ENCODE results near the gene HMCN2.

- TF ChIP-seq SP1 (IDR thresholded peaks at IDR 0.05) (no peak), CTCF (IDR thresholded peaks at IDR 0.05; ENCODE audit: low read depth, low read length, missing input control) (no peak), YY1 (IDR thresholded peaks at IDR 0.05) (no peak), ZBTB33 (IDR thresholded peaks at IDR 0.05) (no peak), ATF3 (IDR thresholded peaks at IDR 0.05) (no peak), REST (IDR thresholded peaks at IDR 0.05) (no peak), RAD21 (IDR thresholded peaks at IDR 0.05) (no peak), MAX (IDR thresholded peaks at IDR 0.05) (no peak), JUND (IDR thresholded peaks at IDR 0.05) (no peak), EGR1 (IDR thresholded peaks at IDR 0.05; ENCODE audit: low read depth in 2 of 2) (no peak), TAF1 (conservative IDR thresholded peaks at IDR 0.05) (no peak), GABPA (IDR thresholded peaks at IDR 0.05 in 1 of 2, conservative IDR thresholded peaks at IDR 0.05 in 1 of 2) (no peak)
Observed at GRCh38 chr9:130402645-130403440, 137.3 kb downstream of the HMCN2 start.

All from liver (tissue), 3 donors.